HG03139 (cell line): ENCODE data around the gene NRDC.
"Not testable (repeated sequence)": the region's sequence is repeated elsewhere in the genome, so short reads cannot be mapped to it uniquely, and the experiment has no call there.

ENCODE experiments used
- ATAC-seq: cut with Tn5 transposase; IDR thresholded peaks from one replicate; pipeline ENCODE4 v1.9.1; 2021; ENCODE audit not compliant: unreplicated experiment

The NRDC gene

DNA sequence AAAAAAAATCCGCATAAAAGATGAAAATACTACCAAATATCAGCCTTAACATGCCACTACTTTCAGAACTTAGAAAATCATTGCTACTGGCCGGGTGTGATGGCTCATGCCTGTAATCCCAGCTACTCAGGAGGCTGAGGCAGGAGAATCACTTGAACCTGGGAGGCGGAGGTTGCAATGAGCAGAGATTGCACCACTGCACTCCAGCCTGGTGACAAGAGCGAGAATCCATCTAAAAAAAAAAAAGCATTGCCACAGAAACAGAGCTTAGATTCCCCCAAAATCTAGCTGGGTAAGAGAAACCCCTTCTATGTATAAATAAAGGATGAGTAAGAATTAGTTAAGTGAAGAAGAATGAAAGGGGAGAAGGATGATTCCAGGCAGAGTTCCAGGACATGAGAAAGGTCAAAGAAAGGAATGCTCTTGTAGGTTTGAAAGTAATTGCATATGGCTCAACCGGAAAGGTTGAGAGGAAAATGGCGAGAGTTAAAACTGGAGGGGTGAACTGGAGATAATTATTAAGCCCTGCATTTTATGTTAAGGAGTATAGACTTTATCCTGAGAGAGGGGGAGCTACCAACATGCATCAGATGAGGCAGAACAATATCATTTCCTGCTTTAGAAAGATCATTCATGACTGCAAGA lies 19.7 kb upstream of the NRDC start:
- no peak for ATAC-seq

DNA sequence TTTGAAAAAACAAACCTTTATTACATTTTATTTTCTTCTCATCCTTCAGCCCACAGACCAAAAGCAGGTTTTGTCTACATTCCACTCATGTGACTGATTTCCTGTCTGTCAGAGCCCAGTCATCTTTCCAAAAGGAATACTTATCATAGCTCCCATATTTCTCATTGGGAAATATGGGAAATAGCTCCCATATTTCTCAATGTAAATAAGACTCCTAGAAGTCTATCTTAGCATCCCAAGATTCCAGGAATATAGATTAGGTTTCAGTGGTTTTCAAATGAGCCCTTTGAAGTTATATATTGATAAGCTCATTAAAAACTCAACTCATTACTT lies 19.1 kb upstream of the NRDC start:
- ATAC-seq, result no peak

DNA sequence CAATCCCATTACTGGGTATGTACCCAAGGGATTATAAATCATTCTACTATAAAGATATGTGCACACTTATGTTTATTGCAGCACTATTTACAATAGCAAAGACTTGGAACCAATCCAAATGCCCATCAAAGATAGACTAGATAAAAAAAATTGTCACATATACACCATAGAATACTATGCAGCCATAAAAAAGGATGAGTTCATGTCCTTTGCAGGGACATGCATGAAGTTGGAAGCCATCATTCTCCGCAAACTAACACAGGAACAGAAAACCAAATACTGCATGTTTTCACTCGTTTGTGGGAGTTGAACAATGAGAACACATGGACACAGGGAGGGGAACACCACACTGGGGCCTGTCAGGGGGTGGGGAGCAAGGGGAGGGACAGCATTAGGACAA lies 16.2 kb upstream of the NRDC start:
- not testable (repeated sequence) for ATAC-seq

DNA sequence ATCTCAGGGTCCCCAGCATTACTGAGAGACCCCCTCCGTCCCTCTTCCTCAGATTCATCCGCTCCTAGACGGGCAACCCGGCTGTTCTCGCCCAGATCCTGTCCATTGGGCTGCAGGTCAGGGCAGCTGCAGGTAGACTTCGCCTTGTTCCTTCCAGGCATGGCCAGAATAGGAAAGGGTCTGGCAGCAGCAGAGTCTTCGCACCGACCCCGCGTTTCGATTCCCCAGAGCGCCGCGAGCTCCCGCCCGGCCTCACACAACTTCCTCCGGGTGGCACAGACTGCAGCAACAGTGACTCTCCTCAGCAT lies 265 bp downstream of the NRDC start:
- peak; percentile 4 for ATAC-seq

DNA sequence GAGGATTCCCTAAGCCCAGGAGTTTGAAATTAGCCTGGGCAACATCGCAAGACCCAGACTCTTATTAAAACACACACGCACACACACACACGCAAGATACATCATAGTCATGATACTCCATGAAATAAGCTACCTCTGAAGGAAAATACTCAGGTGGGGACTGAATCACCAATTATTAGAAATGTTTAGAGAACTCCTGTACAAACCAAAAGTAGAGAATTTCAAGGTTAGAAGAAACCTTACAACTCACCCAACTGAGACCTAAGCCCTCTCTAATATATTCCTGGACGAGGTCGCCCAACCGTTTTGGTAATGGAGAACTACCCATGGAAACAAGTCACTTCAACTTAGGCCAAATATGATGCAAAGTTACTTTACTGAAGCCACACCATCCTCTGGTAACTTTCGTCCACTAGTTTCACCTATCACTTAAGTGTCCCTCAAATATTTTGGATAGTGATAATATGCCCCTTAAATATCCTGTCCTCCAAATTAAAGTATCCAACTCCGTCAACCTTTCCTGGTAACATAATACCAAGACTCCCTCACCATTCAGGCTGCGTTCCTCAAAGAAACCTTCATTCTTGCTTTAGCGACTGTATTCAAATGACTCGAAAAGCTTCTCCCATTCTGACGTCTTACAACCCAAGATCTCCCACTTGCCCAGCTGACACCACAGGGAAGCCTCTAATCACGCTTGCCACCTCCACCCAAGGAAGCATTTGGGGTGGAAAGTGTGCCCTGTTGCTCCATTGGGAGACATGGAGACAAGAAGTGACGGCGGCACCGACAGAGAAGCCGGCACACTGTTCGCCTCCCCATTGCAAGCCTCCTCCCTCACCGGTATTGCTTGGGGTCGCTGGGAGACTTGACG lies 856 bp downstream of the NRDC start:
- ATAC-seq, result no peak

DNA sequence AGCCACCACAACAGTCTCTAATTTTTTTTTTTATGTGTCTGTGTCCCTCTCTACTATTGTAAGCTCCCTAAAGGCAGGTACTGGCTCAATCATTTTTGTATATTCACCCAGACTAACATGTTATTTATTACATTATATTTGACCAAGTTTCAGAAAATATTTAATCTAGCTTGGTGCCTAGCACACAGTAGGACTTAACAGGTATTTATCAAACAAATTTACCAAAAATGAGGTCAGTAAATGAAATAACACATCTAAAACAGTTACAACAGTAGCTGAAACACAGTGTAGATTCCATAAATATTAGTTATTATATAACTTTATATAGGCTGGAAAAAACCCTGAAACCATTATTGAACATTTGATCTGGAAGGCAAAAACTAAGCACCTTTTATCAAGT lies 2.7 kb downstream of the NRDC start:
- no peak for ATAC-seq

DNA sequence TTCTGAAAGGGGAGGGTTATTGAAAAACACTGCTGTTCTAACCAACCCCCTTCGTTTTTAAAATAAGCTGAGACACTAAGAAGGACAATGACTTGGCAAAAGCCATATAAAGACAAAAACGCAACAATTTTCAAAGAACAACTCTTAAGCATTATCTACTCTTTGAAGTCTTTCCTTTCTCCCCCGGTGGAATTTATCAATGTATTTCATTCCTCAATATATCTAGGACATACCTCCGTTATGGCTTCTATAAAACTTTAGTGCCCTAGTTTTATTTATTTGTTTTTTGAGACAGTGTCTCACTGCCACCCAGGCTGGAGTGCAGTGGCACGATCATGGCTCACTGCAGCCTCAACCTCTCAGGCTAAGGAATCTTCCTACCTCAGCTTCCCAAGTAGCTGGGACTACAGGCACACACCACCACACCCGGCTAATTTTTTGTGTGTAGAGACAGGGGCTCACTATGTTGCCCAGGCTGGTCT lies 3.2 kb downstream of the NRDC start:
- no peak for ATAC-seq

DNA sequence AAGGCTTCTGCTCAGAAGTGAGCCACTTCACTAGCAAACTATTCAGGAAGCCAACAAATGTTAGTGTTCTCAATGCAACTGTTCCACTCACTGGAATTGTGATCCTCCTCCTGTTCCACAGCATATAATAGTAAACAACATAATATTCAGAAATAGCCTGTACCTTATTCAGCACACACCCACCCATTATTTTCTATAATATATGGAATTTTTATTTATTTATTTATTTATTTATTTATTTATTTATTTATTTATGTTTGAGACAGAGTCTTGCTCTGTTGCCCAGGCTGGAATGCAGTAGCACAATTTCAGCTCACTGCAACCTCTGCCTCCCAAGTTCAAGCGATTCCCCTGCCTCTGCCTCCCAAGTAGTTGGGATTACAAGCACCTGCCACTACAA lies 5.3 kb downstream of the NRDC start:
- not testable (repeated sequence) for ATAC-seq

DNA sequence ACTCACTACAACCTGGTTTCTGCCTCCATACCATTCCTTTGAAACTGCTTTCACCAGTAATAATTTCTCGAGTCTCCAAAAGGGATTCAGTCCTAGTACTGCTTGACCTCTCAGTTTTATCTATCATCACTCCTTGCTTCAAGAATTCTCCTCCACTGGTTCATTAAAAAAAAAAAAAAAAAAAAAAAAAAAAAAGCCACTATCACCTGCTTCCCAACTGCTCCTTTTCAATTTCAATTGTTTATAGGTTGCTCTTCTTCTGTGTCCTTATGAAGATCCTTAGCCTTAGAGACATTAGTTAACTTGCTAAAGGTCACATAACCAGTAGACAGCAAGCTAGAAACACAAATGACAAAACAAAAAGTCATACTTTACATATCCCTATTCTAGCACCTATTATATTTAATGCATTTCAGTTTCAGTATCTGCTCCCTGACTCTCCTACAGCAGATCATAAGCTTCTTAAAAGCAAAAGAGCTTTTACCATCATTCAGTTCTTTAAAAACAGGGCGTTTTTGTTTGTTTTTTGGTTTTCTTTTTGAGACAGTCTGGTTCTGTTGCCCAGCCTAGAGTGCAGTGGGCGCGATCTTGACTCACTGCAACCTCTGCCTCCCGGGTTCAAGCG lies 7.1 kb downstream of the NRDC start:
- ATAC-seq, result no peak

DNA sequence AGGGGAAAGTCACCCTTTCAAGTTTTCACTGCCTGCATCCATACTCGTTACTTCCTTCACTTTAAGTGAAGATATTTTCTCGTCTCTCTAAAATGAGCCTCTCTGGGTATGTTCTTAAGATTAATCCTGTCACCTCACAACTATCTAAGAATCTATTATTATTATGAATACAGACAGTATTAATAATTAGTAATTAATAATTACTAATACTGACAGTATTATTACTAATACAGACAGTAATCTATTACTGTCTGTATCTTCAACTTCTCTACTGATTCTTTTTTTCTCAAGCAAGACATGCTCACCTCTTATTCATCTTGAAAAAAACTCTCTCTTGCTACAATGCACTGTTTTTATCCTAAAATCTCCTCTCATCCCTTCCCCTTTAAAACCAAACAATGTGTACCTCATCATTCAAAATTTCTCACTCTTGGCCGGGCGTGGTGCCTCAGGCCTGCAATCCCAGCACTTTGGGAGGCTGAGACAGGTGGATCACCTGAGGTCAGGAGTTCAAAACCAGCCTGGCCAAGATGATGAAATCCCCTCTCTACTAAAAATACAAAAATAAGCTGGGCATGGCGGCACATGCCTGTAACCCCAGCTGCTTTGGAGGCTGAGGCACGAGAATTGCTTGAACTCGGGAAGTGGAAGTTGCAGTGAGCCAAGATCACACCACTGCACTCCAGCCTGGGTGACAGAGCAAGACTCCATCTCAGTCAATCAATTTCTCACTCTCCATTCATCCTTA lies 7.8 kb downstream of the NRDC start:
- ATAC-seq, result no peak

DNA sequence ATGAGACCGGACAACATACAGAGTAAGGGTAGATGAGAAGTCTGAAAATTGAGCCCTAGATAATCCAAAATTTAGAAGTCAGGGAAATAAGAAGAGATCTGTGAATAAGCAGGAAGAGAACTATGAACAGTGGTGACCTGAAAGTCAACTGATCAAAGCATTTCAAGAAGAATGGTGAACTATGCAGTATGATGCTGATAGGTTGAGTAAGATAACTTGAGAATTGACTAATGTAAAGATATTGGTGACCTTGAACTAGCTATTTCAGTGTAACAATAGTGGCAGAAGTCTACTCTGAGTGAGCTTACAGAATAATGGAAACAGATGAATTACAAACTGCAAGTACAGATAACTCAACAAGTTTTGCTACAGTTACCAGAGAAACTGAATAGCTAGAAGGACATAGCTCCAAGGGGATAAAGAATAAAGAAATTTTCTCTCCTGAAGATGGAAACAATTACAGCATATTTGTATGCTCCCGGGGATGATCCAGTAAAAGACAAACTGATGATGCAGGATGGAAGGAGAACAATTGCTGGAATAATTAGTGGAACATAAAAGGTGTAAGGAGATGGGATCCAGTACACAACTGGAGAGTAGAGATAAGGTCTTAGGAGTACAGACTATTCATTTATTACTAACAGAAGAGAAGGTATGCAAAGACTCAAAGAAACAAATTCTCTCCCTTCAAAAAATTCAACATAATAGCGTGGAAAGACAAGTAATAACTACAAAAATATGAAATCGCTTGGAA lies 10.9 kb downstream of the NRDC start:
- no peak for ATAC-seq

DNA sequence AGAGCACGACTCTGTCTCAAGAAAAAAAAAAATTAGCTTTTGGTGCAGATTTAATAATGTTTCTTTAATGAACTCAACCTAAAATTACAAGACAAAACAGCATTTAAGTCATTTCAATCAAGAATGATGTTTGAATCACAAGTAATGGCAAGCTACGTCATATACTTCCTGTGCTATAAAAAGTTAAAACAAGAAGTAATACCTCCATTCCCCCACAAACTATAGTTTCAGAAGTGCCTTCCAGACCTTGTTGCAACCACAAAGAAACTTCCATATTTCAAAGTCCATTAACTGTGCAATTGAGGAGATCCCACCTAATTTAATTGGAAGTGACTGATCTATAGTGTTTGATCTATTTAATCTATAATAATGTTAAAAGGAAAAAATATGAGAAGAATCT lies 15.1 kb downstream of the NRDC start:
- ATAC-seq, result no peak

DNA sequence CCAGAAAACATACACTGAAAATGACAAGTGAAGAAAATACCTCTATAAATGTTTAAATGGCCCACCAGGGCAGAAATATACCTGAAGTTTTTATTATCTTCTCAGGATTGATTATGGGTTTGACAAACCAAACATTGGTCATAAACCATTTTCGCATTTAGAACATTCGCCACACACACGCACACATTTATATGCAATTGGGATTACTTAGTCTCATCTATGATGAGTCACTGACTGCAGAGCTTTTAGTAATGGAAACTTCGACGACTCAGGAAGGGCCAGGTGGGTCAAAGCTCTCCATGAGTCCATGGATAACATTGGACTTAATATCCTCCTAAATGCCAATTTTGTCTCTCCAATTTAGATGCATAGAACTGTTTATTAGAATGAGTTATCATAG lies 16.9 kb downstream of the NRDC start:
- ATAC-seq, result no peak

DNA sequence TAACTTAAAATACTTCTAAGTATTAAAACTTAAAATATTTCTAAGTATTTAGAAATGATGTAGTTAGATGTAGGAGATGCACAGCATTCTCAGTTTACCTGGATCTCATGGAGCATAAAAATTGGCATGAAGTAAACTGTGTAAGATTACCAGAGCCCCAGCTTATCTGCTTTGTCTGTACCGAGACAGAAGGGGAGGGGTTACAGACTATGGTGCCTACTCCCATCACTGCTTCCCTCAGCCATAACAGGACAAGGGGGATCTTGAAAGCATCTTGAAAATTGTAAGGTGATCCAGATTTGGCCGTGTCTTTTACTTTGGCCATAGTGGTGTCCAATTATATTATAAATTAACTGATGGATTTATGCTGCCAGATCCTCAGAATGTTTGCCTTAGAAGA lies 18.8 kb downstream of the NRDC start:
- no peak for ATAC-seq

DNA sequence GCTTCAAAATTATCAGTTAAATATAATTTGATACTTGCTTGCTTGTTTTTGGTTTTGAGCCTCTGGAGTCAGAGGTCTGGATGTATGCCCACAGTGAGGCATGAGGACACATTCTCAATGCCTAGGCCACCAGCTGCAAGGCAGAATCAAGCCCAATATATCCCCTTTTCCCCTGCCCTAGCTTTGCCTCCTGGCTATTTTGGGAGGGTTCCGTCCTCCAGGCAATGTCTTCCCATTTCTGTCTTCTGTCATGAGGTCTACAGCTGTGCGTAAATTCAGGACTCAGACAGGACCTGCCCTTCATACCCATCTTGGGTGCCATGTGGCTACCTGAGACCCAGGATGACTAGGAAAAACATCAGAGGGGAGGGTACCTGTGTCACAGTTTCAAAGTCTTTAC lies 19.2 kb downstream of the NRDC start:
- no peak for ATAC-seq

DNA sequence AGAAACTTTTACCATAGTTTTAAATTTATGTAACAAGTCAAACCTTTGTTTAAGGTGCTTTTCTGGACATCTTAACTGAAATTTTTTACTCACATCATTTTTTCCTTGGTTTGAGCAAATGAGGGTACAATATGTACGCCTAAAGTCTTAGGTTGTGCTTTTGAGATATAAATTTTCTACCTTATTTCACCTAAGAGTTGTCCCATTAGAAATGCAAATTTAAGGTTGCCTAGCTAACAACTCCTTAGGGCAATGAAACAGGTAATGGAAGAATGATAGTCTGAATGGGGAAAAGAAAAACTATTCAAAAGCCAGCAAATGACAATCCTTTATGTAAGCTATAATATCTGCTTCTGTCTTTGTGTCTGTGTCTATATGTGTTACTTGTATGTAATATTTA lies 19.6 kb downstream of the NRDC start:
- ATAC-seq, result no peak

DNA sequence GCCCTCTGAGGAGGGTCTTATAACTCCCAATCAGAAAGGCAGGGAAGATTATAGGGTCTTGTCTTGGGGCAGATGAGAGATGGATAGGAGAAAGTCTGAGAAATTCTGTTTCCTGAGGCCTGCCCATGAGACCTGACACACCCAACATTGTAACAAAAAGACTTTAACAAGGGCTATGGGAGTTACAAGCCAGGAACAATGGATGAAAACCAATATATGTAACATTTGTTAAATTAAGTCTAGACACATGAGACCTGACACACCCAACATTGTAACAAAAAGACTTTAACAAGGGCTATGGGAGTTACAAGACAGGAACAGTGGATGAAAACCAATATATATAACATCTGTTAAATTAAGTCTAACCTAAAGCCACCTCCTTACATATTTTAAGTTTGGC lies 21.8 kb downstream of the NRDC start:
- no peak for ATAC-seq

DNA sequence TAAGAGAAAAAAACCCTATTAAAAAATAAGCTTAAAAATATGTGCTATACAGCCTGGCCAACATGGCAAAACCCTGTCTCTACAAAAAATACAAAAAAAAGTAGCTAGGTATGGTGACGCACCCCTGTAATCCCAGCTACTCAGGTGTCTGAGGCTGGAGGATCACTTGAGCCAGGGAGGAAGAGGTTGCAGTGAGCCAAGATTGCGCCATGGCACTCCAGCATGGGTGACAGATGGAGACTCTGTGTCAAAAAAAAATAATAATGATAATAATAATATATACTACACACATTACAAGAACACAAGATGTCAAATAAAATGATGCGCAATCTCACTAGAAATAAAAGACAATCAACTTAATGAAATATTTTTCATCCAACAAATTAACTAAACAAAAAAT lies 22.9 kb downstream of the NRDC start:
- ATAC-seq, result no peak

DNA sequence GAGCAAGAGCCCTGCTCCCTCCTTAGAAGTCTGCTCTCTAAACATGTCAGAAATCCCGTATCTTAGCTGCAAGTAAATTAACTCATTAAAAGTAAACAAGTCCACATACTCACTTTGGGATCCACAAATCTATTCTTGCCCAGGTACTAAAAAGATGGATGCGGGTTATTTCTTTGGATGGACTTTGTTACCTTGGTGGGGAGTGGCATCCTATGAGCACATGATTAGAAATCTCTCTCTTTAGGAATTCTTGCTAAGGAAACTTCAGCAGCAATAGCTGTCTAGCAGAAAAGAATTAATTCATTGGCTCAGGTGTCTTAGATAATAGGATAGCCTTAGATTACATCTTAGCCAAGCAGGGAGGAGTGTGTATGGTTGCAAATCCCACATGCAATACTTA lies 25.2 kb downstream of the NRDC start:
- no peak for ATAC-seq

DNA sequence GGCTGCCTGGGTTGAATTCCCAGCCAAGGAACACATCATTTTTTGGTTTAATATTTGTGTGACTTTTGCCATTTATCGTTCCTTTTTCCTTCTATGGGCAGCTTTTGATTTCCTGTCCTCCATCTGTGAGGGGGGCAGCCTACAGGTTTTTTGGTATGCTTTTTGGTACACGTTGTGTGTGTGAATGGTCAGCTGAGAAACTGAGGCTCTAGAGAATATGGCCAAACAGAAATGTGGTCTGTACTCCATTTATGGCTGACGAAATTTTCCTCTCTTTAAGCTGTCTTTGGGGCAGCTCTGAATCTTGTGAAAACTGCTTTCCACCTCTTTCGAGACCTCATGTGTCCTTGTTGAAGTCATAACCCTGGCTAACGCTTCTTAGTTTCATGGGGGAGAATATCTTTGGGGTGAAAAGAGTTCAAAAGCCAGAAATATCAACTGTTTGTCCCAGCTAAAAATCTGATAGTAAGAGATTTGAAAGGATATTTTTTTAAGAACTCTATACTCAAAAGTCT lies 26.6 kb downstream of the NRDC start:
- no peak for ATAC-seq
